Glomerular endothelial cell (primary cell): ENCODE data around the gene SBSN. TPM values are rescaled to one million over a fixed set of nuclear protein-coding genes. Genes with fewer than 3 reads are reported as not detected.

Experiments used
- DNase-seq: peaks from one replicate; pipeline ENCODE4 v3.0.0-alpha.2; 2011; ENCODE audit warnings: low read depth, low spot score; ENCODE audit errors: extremely low read depth
- total RNA-seq: library from RNA; depleted of rRNA; stranded (reverse); fragments of >200 nt; gene quantifications from 2 replicates; pipeline ENCODE4 v1.2.3, GENCODE V29; 2015

SBSN gene, protein sequence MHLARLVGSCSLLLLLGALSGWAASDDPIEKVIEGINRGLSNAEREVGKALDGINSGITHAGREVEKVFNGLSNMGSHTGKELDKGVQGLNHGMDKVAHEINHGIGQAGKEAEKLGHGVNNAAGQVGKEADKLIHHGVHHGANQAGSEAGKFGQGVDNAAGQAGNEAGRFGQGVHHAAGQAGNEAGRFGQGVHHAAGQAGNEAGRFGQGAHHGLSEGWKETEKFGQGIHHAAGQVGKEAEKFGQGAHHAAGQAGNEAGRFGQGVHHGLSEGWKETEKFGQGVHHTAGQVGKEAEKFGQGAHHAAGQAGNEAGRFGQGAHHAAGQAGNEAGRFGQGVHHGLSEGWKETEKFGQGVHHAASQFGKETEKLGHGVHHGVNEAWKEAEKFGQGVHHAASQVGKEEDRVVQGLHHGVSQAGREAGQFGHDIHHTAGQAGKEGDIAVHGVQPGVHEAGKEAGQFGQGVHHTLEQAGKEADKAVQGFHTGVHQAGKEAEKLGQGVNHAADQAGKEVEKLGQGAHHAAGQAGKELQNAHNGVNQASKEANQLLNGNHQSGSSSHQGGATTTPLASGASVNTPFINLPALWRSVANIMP
- total RNA-seq = not detected in 2 replicates

- no peak for DNase-seq
These were observed at the start of gene SBSN for GRCh38 chr19:35528218-35529038. SBSN (minus strand) TSS chr19:35528311; CDS start chr19:35528281, 30 bp downstream.

DNA sequence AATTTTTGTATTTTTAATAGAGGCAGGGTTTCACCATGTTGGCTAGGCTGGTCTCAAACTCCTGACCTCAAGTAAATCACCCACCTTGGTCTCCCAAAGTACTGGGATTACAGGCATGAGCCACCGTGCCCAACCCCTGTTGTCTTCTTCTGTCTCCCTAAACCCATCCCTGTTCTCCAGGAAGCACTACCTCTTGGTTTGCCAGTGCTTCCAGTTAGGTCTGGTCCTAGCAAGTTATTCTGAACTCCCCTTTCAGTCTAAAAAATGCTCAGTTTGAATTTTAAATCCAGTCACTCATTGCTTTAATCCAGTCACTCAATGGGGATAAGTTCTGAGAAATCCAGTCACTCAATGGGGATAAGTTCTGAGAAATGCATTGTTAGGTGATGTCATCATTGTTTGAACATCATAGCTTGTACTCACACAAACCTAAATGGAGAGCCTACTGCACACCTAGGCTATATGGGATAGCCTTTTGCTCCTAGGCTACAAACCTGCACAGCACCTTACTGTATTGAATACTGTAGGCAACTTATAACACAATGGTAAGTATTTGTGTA is 43.4 kb upstream of the SBSN start:
- no peak for DNase-seq

GRCh38 chr19:35569281-35569781 is 41.2 kb upstream of the SBSN start:
- no peak for DNase-seq

GRCh38 chr19:35566738-35567137 is 38.6 kb upstream of the SBSN start:
- no peak for DNase-seq

DNA sequence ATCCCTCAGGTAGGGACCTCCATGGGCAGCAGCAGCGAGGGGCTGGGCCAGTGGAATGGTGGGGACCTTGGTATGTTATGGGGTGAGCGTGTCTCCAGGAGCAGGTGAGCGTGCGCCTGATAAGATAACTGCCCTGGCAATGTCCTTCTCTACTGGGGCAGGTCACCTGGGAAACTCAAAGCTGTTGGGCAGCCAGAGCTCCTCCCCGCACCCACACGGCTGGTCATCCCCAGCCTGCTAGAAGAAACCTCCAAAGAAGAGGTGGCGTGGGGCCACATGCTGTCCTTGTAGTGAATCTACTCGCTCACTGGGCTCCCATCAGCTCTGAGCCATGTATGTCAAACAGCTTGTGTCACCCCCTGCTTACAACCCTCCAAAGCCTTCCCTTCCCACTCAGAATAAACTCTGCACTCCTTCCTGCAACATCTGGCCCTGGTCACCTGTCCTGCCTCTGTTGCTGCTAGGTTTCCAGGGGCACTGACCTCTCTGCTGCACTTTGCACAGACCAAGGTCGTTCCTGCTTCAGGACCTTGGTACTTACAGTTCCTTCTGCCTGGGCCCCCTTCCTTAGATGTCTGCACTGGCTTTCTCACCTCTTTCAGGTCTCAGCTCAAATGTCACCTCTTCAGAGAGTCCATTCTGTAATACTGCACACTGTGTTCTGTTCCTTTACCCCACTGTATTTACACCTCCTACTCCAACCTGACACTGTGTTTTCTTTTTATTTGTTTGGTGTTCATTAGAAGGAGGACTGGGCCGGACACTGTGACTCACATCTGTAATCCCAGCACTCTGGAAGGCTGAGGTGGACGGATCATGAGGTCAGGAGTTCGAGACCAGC is 37.1 kb upstream of the SBSN start:
- DNase-seq = no peak

- no peak for DNase-seq
These were observed 35.2 kb upstream of the SBSN start, which contains the start of gene ATP4A for GRCh38 chr19:35563207-35563829. ATP4A (minus strand) TSS chr19:35563658; CDS start chr19:35563629, 29 bp downstream.

DNA sequence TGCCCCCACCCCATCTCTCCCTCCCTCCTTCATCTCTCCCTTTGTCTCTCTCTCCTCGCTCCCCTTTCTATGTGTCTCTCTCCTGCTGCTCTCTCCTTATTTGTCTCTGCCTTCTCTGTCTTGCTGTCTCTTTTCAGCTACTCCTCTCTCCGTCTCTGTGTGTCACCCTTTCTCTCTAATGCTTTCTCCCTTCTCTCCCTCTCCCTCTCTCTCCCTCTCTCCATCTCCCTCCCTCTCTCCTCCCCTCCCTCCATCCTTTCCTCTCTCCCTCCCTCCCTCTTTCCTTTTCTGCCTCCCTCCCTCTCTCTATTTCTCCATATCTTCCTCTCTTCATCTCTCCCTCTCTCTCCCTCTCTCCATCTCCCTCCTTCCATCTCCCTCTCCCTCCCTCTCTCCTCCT is 34.7 kb upstream of the SBSN start:
- no peak for DNase-seq

GRCh38 chr19:35562336-35562735 is 34.2 kb upstream of the SBSN start:
- DNase-seq = no peak

DNA sequence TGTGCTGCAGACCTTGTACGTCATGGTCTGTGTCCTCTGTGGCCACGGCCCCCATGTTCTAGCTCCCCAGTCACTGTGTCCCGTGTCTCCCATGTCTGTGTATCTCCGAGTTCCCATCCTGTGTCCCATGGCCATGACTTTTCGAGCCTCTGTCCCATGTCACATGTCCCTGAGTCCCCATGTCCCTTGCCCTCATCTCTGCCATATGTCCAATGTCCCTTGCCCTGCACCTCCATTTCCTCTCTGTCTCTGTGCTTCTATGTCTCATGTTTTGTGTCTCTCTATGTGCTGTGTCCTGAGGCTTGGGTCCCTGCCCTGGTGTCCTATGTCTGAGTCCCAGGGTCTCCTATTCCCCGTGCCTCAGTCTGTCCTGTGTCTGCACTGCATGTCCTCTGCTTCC is 33.3 kb upstream of the SBSN start:
- no peak for DNase-seq

DNA sequence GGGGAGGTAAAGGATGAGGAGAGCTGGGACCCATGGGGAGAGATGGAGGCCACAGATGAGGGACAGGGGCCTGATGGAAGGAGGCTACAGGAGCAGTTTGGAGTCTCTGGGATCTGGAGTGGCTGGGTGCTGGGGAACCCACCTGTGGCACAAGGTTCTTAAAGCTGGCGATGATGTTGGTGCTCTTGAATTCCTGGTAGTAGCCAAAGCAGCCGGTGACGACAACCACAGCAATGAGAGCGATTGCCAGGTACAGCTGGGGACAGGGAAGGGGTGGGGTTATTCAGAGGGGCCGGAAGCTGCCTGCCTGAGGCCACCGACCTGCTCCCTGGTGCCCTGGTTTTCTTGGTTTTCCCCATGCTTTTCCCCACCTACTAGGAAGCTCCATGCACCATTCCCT is 32.6 kb upstream of the SBSN start:
- DNase-seq = no peak

DNA sequence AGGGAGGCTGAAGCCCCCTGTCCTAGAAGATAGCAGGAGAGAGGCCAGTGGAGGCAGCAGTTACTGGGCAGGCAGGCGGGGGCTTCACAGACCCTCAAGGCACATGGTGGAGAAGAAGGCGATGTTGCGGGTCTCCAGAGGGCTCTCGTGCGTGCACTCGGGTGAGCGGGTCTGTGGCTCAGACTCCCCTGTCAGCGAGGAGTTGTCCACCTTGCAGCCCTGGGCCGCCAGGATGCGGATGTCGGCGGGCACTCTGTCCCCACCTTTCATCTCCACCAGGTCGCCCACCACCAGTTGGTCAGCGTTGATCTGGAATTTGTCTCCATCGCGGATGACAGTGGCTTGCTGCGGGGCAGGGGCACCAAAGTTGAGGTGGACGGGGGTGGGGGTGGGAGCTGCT is 32.2 kb upstream of the SBSN start:
- no peak for DNase-seq

- DNase-seq = no peak
These were observed 31.7 kb upstream of the SBSN start for GRCh38 chr19:35559781-35560180.

- DNase-seq = no peak
These were observed 31.2 kb upstream of the SBSN start for GRCh38 chr19:35559281-35559659.

DNA sequence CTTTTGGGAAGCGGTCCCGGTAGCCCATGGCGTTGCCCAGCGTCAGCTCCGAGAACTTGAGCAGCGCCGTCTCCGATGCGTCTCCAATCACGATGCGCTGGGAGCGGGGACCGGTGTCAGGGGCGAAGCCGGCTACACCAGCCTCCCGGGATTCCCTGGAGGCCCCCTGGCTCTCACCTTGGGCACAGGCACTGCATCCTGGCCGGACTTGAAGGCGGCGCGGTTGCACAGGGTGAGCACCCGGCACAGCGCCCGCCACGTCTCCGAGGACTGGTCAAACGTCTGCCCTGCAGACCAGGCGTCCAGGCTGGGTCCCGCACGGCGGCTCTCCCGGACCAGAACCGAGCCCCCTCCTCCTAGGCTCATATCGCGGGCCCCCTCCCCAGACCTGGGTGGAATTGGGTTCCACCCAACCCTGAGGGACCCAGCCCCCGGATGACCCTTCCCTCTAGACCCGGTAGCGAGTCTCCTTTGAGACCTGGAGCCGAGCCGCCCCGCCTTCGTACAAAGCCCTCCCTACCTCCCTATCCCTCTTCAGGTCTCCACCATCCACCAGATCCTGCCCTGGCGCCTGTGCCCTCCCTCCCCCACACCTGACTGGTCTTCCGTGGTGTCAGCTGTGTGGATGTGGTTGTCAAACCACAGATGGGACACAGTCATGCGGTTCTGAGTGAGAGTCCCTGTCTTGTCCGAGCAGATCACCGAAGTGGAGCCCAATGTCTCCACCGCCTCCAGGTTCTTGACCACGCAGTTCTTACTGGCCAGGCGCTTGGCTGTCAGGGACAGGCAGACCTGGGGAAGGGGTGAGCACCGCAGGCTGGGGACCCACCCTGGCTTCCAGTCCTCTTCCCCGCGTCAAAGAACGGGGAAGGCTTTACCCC is 30.5 kb upstream of the SBSN start:
- no peak for DNase-seq

- no peak for DNase-seq
These were observed 29.7 kb upstream of the SBSN start for GRCh38 chr19:35557539-35558399.

GRCh38 chr19:35556846-35557538 is 28.9 kb upstream of the SBSN start:
- DNase-seq = no peak

- DNase-seq = no peak
These were observed 28.0 kb upstream of the SBSN start for GRCh38 chr19:35556025-35556590.
